ENCODE results near the gene CCL16.
"Not testable (repeated sequence)": the region's sequence is repeated elsewhere in the genome, so short reads cannot be mapped to it uniquely, and the experiment has no call there.

CCL16 gene

DNA sequence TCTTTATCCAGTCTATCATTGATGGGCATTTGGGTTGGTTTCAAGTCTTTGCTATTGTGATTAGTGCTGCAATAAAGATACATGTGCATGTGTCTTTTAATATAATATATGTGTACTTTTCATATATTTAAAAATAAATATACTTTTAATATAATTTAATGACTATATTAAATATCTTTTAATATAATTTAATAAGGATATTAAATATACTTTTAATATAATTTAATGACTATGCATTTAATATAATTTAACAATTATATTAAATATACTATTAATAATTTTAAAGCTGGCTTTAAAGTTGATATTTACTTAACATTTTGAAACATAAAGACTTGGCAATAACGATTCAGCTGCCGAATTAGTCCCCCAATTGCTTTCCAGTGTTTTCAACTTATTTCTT is 35.3 kb upstream of the CCL16 start:
- CTCF ChIA-PET, result no interaction called here
- TF ChIP-seq, protein P1, sequence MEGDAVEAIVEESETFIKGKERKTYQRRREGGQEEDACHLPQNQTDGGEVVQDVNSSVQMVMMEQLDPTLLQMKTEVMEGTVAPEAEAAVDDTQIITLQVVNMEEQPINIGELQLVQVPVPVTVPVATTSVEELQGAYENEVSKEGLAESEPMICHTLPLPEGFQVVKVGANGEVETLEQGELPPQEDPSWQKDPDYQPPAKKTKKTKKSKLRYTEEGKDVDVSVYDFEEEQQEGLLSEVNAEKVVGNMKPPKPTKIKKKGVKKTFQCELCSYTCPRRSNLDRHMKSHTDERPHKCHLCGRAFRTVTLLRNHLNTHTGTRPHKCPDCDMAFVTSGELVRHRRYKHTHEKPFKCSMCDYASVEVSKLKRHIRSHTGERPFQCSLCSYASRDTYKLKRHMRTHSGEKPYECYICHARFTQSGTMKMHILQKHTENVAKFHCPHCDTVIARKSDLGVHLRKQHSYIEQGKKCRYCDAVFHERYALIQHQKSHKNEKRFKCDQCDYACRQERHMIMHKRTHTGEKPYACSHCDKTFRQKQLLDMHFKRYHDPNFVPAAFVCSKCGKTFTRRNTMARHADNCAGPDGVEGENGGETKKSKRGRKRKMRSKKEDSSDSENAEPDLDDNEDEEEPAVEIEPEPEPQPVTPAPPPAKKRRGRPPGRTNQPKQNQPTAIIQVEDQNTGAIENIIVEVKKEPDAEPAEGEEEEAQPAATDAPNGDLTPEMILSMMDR (conservative IDR thresholded peaks at IDR 0.05; ENCODE audit: low read depth), result no peak
- POLR2A ChIA-PET (ENCODE audit: low non-redundant PET), result no interaction called here
- no peak for DNase-seq (ENCODE audit: low spot score)
- no peak overlapping the region for H3K27ac ChIP-seq

- CTCF ChIA-PET, result interaction anchor here (0.7 kb wide), 1 partner anchor 9 kb away, joined by 3 read pairs; no protein-coding TSS in a partner anchor
- POLR2A ChIA-PET (ENCODE audit: low non-redundant PET), result not testable (repeated sequence)
These were observed 34.6 kb upstream of the CCL16 start for GRCh38 chr17:36015895-36016294.

DNA sequence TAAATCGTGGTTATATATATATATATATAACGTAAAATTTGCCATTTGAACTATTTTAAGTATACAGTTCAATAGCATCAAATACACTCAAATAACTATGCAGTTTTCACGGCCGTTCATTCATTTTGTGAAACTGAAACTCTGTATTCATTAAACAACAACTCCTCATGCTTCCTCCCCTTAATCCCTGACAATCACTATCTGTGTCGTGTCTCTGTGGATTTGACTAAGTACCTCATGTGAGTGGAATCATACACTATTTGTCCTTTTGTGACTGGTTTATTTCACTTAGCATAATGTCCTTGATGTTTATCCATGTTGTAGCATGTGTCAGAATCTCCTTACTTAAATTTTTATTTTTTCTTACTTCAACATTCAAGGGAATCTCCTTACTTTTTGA is 33.6 kb upstream of the CCL16 start:
- ChIA-PET POLR2A (ENCODE audit: low non-redundant PET) (no interaction called here), CTCF (interaction anchor here (0.7 kb wide), 2 partner anchors 10 to 46 kb away, joined by 3 read pairs; no protein-coding TSS in a partner anchor)
- H3K27ac ChIP-seq, result no peak overlapping the region

More at GRCh38 chr17:36015895-36016294, 34.6 kb upstream of the CCL16 start:
- not testable (repeated sequence) for H3K27ac ChIP-seq; DNase-seq (ENCODE audit: low spot score)

GRCh38 chr17:36011201-36011600 is 29.9 kb upstream of the CCL16 start:
- H3K27ac ChIP-seq, result no peak overlapping the region
- no peak for DNase-seq (ENCODE audit: low spot score)
- CTCF ChIA-PET, result no interaction called here
- POLR2A ChIA-PET (ENCODE audit: low non-redundant PET), result no interaction called here
- TF ChIP-seq, protein P1 (conservative IDR thresholded peaks at IDR 0.05; ENCODE audit: low read depth), result no peak

More for the DNA sequence above, 33.6 kb upstream of the CCL16 start:
- TF ChIP-seq, protein P1 (conservative IDR thresholded peaks at IDR 0.05; ENCODE audit: low read depth), result no peak
- no peak for DNase-seq (ENCODE audit: low spot score)

- DNase-seq (ENCODE audit: low spot score), result no peak
- ChIA-PET POLR2A (ENCODE audit: low non-redundant PET) (no interaction called here), CTCF (no interaction called here)
- H3K27ac ChIP-seq, result no peak overlapping the region
- TF ChIP-seq, protein P1 (conservative IDR thresholded peaks at IDR 0.05; ENCODE audit: low read depth), result no peak
These were observed 27.8 kb upstream of the CCL16 start for GRCh38 chr17:36008998-36009665.

GRCh38 chr17:36004594-36005108 is 23.4 kb upstream of the CCL16 start:
- POLR2A ChIA-PET (ENCODE audit: low non-redundant PET), result no interaction called here
- CTCF ChIA-PET, result interaction anchor here (0.8 kb wide), 1 partner anchor 144 kb away, joined by 4 read pairs; no protein-coding TSS in a partner anchor
- TF ChIP-seq, protein P1 (conservative IDR thresholded peaks at IDR 0.05; ENCODE audit: low read depth), result no peak

DNA sequence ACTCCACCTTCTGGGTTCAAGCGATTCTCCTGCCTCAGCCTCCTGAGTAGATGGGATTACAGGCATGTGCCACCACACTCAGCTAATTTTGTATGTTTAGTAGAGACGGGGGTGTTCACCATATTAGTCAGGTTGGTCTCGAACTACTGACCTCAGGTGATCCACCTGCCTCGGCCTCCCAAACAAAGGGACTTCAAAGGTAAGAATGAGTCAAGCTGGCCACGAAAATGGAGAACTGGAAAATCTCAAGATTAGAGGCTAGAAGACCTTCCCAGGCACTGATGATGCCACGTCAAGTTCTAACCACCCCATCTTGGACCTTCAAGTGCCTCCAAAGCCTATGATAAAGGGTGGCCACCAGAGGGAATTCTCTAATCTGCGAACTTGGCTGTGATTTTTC is 21.3 kb upstream of the CCL16 start:
- CTCF ChIA-PET, result no interaction called here
- POLR2A ChIA-PET (ENCODE audit: low non-redundant PET), result no interaction called here

More at GRCh38 chr17:36004594-36005108, 23.4 kb upstream of the CCL16 start:
- H3K27ac ChIP-seq, result no peak overlapping the region
- no peak for DNase-seq (ENCODE audit: low spot score)

More for the DNA sequence above, 21.3 kb upstream of the CCL16 start:
- no peak overlapping the region for H3K27ac ChIP-seq
- TF ChIP-seq, protein P1 (conservative IDR thresholded peaks at IDR 0.05; ENCODE audit: low read depth), result no peak
- no peak for DNase-seq (ENCODE audit: low spot score)
